ENCODE measurements around the gene ALKAL2.

DNA sequence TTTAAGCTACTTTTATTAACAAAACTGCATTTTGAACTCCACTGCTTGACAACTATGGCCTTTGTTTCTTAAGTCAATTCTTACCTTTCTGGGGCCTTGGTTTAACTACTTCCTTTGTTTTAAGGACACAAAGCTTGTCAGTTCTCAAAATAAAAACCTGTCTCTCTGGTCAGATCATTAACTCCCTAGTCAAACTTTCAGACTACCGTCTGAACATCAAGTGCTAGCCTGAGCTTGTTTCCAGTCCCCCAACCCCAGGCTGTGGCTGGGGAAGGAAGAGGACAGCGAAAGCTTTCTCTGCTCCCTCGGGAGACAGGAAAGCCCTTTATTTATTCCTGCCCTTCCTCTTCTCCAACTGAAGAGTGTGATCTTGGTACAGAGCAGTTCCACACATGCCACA lies 25.8 kb downstream of the ALKAL2 start:
- TF ChIP-seq, protein P1, sequence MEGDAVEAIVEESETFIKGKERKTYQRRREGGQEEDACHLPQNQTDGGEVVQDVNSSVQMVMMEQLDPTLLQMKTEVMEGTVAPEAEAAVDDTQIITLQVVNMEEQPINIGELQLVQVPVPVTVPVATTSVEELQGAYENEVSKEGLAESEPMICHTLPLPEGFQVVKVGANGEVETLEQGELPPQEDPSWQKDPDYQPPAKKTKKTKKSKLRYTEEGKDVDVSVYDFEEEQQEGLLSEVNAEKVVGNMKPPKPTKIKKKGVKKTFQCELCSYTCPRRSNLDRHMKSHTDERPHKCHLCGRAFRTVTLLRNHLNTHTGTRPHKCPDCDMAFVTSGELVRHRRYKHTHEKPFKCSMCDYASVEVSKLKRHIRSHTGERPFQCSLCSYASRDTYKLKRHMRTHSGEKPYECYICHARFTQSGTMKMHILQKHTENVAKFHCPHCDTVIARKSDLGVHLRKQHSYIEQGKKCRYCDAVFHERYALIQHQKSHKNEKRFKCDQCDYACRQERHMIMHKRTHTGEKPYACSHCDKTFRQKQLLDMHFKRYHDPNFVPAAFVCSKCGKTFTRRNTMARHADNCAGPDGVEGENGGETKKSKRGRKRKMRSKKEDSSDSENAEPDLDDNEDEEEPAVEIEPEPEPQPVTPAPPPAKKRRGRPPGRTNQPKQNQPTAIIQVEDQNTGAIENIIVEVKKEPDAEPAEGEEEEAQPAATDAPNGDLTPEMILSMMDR (IDR thresholded peaks at IDR 0.05; ENCODE audit: insufficient read depth, low read depth, low read length), result no peak
- TF ChIP-seq EZH2 (IDR thresholded peaks at IDR 0.05; ENCODE audit: insufficient read depth, low read length), result no peak

Measured in astrocyte (in vitro differentiated cells and primary cell).